BE2C (cell line): Measurements from ENCODE around the gene DAD1.

Experiments
- DNase-seq: peaks from one replicate; pipeline ENCODE4 v3.0.0-alpha.2; 2020
- H3K27me3 ChIP-seq: fragments of 250-450 bp; sonication (Bioruptor Pico); 2 replicates; pipeline ENCODE4 v1.5.1; 2020; ENCODE audit warnings: mild to moderate bottlenecking
- H3K36me3 ChIP-seq: fragments of 250-450 bp; sonication (Bioruptor Pico); 2 replicates; pipeline ENCODE4 v1.5.1; 2020; ENCODE audit warnings: mild to moderate bottlenecking
- H3K4me1 ChIP-seq: fragments of 250-450 bp; sonication (Bioruptor Pico); 2 replicates; pipeline ENCODE4 v1.5.1; 2020
- H3K4me3 ChIP-seq: 2 replicates; pipeline ENCODE4 v1.5.1; 2011; ENCODE audit warnings: low read depth, low read length
- H3K9me3 ChIP-seq: fragments of 250-450 bp; sonication (Bioruptor Pico); 2 replicates; pipeline ENCODE4 v1.5.1; 2020
- CTCF ChIP-seq: IDR thresholded peaks from 2 replicates; pipeline ENCODE4 v1.5.1; 2012; ENCODE audit warnings: mild to moderate bottlenecking, low read depth, low read length

DAD1 gene

GRCh38 chr14:22601996-22602395 is 13.0 kb upstream of the DAD1 start:
- no peak for DNase-seq
- peaks cover 20% of the 10 kb centered on the region for H3K27me3 ChIP-seq
- peaks cover 2% of the 10 kb centered on the region; the same call in 1 of the 2 replicates for H3K4me1 ChIP-seq
- H3K9me3 ChIP-seq = no peaks in the 10 kb centered on the region
- H3K4me3 ChIP-seq = no peak overlapping the region
- TF ChIP-seq CTCF = no peak
- no peaks in the 10 kb centered on the region for H3K36me3 ChIP-seq

- Histone ChIP-seq H3K4me3 (no peak overlapping the region), H3K36me3 (no peaks in the 10 kb centered on the region), H3K27me3 (peaks cover 22% of the 10 kb centered on the region), H3K4me1 (peaks cover 2% of the 10 kb centered on the region; the same call in 1 of the 2 replicates), H3K9me3 (no peaks in the 10 kb centered on the region)
- no peak for TF ChIP-seq CTCF
- DNase-seq = no peak
Observed at GRCh38 chr14:22601456-22601855, 12.4 kb upstream of the DAD1 start.

GRCh38 chr14:22600027-22600426 is 11.0 kb upstream of the DAD1 start:
- Histone ChIP-seq H3K4me3 (no peak overlapping the region), H3K27me3 (peaks cover 36% of the 10 kb centered on the region), H3K4me1 (no peaks in the 10 kb centered on the region), H3K36me3 (no peaks in the 10 kb centered on the region), H3K9me3 (no peaks in the 10 kb centered on the region)
- DNase-seq = no peak
- TF ChIP-seq CTCF = no peak

GRCh38 chr14:22599349-22599748 is 10.3 kb upstream of the DAD1 start:
- no peaks in the 10 kb centered on the region for H3K9me3 ChIP-seq
- H3K4me3 ChIP-seq = no peak overlapping the region
- no peak for DNase-seq
- H3K27me3 ChIP-seq = peaks cover 42% of the 10 kb centered on the region
- no peak for TF ChIP-seq CTCF
- H3K36me3 ChIP-seq = no peaks in the 10 kb centered on the region
- no peaks in the 10 kb centered on the region for H3K4me1 ChIP-seq

- TF ChIP-seq CTCF = no peak
- peaks cover 47% of the 10 kb centered on the region for H3K27me3 ChIP-seq
- H3K4me3 ChIP-seq = peak overlapping the region; percentile 67
- no peaks in the 10 kb centered on the region for H3K36me3 ChIP-seq
- H3K4me1 ChIP-seq = no peaks in the 10 kb centered on the region
- no peak for DNase-seq
- H3K9me3 ChIP-seq = no peaks in the 10 kb centered on the region
Observed at GRCh38 chr14:22598896-22599244, 9.8 kb upstream of the DAD1 start.

- peak; percentile 69 for DNase-seq
- no peak for TF ChIP-seq CTCF
Observed at GRCh38 chr14:22598099-22598895, 9.3 kb upstream of the DAD1 start, which contains the start of gene ABHD4. Gene ABHD4 (plus strand): TSS chr14:22598300. CDS start chr14:22598307, 7 bp downstream.

More at GRCh38 chr14:22598099-22598895, 9.3 kb upstream of the DAD1 start, which contains the start of gene ABHD4:
- Histone ChIP-seq H3K9me3 (no peaks in the 10 kb centered on the region), H3K36me3 (no peaks in the 10 kb centered on the region), H3K4me3 (peak within 1 kb of the TSS; percentile 67), H3K4me1 (no peaks in the 10 kb centered on the region), H3K27me3 (peaks cover 53% of the 10 kb centered on the region)
